BE2C (cell line): ENCODE results near the gene RGS11.
"Not testable (repeated sequence)": the region's sequence is repeated elsewhere in the genome, so short reads cannot be mapped to it uniquely, and the experiment has no call there.

Experiments used
- DNase-seq: peaks from one replicate; pipeline ENCODE4 v3.0.0-alpha.2; 2020
- H3K27me3 ChIP-seq: fragments of 250-450 bp; sonication (Bioruptor Pico); 2 replicates; pipeline ENCODE4 v1.5.1; 2020; ENCODE audit warnings: mild to moderate bottlenecking
- H3K36me3 ChIP-seq: fragments of 250-450 bp; sonication (Bioruptor Pico); 2 replicates; pipeline ENCODE4 v1.5.1; 2020; ENCODE audit warnings: mild to moderate bottlenecking
- H3K4me1 ChIP-seq: fragments of 250-450 bp; sonication (Bioruptor Pico); 2 replicates; pipeline ENCODE4 v1.5.1; 2020
- H3K4me3 ChIP-seq: 2 replicates; pipeline ENCODE4 v1.5.1; 2011; ENCODE audit warnings: low read depth, low read length
- H3K9me3 ChIP-seq: fragments of 250-450 bp; sonication (Bioruptor Pico); 2 replicates; pipeline ENCODE4 v1.5.1; 2020
- CTCF ChIP-seq: IDR thresholded peaks from 2 replicates; pipeline ENCODE4 v1.5.1; 2012; ENCODE audit warnings: mild to moderate bottlenecking, low read depth, low read length

The RGS11 gene

DNA sequence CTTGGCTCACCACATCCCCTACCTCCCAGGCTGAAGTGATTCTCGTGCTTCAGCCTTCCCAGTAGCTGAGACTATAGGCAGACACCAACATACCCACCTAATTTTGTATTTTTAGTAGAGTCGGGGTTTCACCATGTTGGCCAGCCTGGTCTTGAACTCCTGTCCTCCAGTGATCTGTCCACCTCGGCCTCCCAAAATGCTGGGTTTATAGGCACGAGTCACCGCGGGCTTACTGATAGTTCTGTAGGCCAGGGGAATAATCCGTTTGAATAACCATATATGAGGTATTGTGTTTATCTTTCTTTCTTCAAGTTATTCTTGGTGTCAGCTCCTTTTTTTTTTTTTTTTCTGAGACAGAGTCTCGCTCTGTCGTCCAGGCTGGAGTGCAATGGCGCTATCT is 33.5 kb downstream of the RGS11 start:
- Histone ChIP-seq H3K9me3 (no peaks in the 10 kb centered on the region), H3K4me1 (no peaks in the 10 kb centered on the region), H3K27me3 (no peaks in the 10 kb centered on the region), H3K4me3 (no peak overlapping the region), H3K36me3 (no peaks in the 10 kb centered on the region)
- DNase-seq, result no peak
- no peak for TF ChIP-seq CTCF

DNA sequence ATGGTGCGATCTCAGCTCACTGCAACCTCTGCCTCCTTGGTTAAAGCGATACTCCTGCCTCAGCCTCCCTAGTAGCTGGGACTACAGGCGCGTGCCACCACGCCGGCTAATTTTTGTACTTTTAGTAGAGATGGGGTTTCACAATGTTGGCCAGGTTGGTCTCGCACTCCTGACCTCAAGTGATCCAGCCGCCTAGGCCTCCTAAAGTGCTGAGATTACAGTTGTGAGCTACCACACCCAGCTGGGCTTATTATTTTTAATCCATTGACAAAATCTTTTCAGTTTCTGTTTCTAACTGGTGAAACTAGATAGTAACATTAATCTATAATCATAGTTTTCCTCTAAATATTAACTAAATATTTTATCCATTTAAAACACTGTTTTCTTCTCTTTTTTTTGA is 35.2 kb downstream of the RGS11 start:
- H3K4me1 ChIP-seq, result 0 out of 2 replicates have a peak, but pooled peaks cover 2% of the 10 kb centered on the region
- no peak for DNase-seq
- no peak for TF ChIP-seq CTCF

DNA sequence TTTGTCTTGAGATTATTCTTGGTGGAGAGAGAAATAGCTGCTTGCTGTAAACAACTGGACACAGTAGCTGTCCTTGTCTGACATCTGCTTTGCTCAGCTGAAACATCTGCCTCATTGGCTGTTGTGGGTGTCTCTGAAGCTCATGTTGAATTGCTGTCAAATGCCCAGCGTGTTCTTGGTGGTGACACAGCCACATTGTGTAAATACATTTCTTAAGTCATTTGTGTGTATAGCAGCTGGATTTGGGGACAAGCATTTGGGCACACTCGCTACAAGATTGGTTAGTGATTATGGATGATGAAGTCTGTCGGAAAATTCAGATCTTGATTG is 35.8 kb downstream of the RGS11 start:
- no peak overlapping the region for H3K4me3 ChIP-seq
- DNase-seq, result no peak
- TF ChIP-seq CTCF, result no peak

More for the DNA sequence above, 35.2 kb downstream of the RGS11 start:
- Histone ChIP-seq H3K4me3 (no peak overlapping the region), H3K36me3 (no peaks in the 10 kb centered on the region), H3K9me3 (peaks cover 2% of the 10 kb centered on the region; the same call in 1 of the 2 replicates), H3K27me3 (no peaks in the 10 kb centered on the region)

DNA sequence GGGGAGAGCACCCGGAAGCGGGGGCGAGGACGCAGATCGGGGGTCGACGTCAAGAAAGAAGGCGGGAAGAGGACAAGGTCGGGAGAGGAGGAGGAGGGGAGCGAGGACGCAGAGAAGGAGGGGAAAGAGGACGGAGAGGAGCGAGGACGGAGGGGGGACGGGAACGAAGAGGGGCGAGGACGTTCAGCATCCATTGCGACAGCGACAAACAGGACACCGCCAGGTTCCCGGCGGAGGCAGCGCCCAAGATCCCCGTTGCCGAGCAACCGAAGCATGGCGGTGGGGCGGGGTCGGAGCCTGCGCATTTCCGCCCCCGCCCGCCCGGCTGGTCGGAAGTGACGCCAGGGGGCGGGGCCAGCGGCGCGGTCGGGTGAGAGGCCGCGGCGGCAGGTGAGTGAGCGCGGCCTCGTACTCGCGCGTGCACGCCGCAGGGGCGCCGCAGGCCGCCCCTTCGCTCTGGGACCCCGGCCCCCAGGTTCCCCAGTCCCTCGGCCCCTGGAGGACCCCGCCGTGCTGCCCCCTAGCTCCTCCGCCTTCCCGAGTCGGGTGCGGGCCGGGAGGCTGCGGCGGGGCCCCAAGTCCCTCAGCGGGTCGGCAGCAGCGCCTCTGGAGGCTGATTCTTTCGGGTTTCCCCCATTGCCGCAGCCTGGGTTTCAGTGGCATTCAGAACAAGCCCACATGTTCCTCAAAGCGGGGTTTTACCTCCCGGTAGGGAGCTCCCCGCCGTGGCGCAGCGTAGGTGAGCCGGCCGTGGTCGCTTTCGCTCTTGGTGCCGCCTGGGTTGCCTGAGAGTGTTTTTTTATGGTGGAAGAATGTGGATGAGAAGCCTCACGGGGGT is 41.1 kb downstream of the RGS11 start, which contains the start of gene FAM234A:
Gene FAM234A (plus strand): TSS at position 354 of the 838 bp plus-strand sequence. CDS start 19,593 bp downstream, outside the sequence.
- H3K27me3 ChIP-seq, result no peaks in the 10 kb centered on the region
- peak within 1 kb of the TSS; percentile 81 for H3K4me3 ChIP-seq
- 0 out of 2 replicates have a peak, but pooled peaks cover 2% of the 10 kb centered on the region for H3K4me1 ChIP-seq
- peaks cover 3% of the 10 kb centered on the region; the same call in 1 of the 2 replicates for H3K9me3 ChIP-seq
- peak; percentile 97 for DNase-seq
- no peaks in the 10 kb centered on the region for H3K36me3 ChIP-seq
- peak; percentile 52 for TF ChIP-seq CTCF

More for the DNA sequence above, 35.8 kb downstream of the RGS11 start:
- 0 out of 2 replicates have a peak, but pooled peaks cover 2% of the 10 kb centered on the region for H3K4me1 ChIP-seq
- no peaks in the 10 kb centered on the region for H3K36me3 ChIP-seq
- H3K9me3 ChIP-seq, result peaks cover 3% of the 10 kb centered on the region; the same call in 1 of the 2 replicates
- H3K27me3 ChIP-seq, result no peaks in the 10 kb centered on the region

DNA sequence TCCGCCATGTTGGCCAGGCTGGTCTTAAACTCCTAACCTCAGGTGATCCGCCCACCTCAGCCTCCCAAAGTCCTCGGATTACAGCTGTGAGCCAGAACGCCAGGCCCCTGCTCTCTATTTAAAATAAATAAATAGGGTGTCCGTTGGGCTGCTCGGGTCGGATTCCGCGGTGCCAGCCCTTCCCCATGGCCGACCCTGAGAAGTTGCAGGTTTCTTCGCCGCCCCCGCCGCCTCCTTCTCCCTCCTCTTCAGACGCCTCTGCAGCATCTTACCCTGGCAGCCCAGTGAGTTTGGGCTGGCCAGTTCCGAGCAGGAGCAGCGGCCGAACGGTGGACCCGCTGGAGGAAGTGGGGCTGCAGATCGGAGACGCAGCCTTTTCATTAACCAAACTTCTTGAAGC is 44.8 kb downstream of the RGS11 start:
- TF ChIP-seq CTCF, result no peak
- Histone ChIP-seq H3K9me3 (peaks cover 3% of the 10 kb centered on the region; the same call in 1 of the 2 replicates), H3K4me3 (no peak overlapping the region), H3K27me3 (no peaks in the 10 kb centered on the region), H3K4me1 (peaks cover 2% of the 10 kb centered on the region; the same call in 1 of the 2 replicates), H3K36me3 (peaks cover 28% of the 10 kb centered on the region)
- no peak for DNase-seq

GRCh38 chr16:230351-230750 is 45.4 kb downstream of the RGS11 start:
- DNase-seq, H3K4me1 ChIP-seq, H3K9me3 ChIP-seq, H3K4me3 ChIP-seq, H3K27me3 ChIP-seq: not testable (repeated sequence)
- H3K36me3 ChIP-seq, result peaks cover 31% of the 10 kb centered on the region
